HG02840 (cell line): ENCODE results near the gene RXRG.

Experiments
- ATAC-seq: cut with Tn5 transposase; IDR thresholded peaks from one replicate; pipeline ENCODE4 v1.9.1; 2021; ENCODE audit warnings: mild to moderate bottlenecking, moderate library complexity, moderate number of reproducible peaks; ENCODE audit not compliant: unreplicated experiment, low FRiP score

RXRG gene

DNA sequence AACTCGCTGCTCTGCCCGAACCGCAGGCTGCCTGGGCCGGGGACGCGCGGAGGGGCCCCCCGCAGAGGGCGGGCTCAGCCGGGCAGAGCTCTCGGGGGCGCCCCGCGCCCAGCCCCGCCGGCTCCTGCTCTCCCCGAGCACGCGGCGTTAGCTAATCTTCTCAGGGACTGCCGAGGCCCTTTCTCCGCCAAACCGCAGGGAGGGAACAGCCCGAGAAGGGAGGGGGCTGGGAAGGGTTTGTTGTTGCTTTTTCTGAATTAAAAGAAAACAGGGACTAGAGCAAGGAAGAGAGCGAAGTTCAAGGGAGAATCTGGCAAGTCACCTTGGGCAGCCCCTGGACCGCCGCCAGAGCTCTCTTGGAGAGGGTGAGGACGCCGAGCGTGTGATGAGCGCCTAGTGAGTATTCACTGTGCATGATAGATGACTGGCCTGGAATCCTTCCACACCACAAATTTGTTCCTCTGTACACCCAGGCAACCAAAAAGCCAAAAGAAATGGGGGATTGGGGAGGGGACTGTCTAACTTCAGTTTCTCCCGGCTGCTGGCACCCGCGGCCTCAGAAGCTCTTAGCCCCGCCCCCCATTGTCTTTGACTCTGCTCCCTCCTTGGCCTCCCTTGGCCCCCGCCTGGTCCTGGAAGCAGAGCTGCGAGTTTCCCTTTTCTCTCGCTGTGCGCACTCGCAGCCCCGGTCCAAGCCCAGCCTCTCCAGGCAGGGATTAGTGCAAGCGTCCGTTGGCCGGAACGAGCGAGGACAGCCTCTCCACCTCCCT lies 68.7 kb downstream of the RXRG start:
- ATAC-seq, result no peak

DNA sequence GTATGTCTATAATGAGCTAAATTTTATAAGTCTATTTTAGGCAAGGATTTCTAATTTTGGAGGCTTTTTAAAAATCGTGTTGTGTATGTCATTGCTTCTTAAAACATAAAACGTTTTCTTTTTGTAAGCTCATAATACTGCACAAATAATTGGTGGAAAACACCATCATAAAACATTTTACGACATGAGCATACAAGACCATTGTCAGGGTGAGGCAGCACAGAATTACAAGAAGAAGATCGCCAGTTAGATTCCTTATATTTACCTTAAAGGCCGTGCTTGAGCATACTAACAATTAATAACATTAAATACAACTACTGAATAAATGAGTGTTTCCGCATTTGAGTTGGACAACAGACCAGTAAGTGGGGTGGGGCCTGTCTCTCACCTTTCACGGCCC lies 69.3 kb downstream of the RXRG start:
- no peak for ATAC-seq

DNA sequence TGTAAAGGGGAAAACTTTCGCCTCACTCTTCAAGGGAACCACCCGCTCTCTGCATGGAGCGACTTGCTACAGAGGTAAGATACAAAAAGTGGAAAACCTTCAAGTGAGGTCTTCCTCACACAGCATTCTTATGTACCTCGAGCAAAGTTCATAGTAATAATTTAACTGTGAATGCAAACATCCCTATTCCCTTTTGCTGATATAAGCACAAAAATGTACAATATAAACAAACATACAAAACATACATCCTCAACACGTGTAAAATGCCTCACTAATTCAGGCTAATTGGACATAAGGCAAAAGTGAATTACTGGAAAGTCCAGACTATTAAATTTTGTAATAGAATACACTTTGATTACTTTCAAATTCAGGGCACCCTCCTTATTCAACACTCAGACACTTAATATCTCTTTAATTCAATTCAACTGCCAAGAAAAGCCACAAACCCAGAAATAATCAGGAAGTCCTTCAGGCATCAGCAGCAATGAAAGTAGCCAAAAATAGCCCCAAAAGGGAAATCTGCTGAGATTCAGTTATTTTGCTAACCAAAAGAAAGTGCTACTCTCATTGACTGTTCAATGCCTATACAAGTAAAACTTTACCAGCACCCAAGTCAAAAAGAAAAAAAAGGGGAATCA lies 73.2 kb downstream of the RXRG start:
- no peak for ATAC-seq

DNA sequence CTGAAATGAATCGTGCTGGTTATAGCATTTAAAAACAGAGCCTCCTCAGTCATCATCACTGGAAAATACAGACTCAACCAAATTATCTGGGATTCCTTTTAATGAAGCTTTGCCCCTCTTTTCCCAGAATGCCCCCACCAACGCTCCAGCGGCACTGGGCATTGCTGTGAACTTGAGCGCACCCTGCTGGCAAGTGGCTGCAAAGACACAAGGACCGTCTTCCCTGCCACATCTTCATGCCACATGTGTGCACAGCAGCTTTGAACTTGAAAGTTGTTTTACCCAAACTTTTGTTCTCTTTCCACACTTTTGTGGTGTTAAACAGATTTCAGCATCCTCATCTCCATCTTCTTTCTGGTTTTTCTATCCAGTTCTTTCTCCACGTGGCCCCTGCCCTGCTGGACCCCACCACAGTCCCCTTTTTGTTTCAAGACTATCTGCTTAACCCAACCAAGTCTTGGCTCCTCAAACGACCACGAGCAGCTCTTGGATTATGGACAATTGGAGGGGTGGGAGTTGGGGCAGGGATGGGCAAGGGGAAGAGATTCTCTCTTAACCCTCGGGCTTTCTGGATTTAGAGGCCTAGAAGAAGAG lies 75.6 kb downstream of the RXRG start:
- ATAC-seq, result no peak

DNA sequence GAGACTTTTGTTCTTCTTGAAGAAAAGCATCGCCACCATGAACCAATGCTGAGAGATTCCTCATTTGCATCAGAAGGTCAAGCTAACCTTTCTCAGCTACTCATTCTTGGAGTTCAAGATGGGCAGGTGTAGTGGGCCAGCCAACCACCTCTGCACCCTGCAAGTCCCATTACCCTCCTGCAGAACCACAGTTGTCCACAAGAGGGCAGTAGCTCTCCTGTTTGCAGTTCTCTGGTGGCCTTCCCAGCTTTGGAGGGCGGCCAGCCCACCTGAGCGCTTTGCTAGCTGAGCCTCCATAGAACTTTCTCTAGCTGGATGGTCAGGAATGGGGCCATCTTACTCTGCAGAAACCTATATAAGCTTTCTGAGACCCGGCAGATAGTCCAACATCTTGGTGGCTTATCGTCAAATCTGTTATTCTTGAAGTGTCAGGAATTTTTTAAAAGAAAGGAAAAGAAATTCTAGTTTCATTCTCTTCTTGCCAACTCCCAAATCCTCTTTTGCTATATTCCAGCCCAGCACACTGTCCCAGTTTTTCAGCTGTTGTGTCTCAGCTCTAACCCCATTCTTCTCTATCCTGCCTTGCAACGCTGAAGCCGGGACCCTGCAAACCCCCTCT lies 77.4 kb downstream of the RXRG start:
- ATAC-seq, result no peak

DNA sequence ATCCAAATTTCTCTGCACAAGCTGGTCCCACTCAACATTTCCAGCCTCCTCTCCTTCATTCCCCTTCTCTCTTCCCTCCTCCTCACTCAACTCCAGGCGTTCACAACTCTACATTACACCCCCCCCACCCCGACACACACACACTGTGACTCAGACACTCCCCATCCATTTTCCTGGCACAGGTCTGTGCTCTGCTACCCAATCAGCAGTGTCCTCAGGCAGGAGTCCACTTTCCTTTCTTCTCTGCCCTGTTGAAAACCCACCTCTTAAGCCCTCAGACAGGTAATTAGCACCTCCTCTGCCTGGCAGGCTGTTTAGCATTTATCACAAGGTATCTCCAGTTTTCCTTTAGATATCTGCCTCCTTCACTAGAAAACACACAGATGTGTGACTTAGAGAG lies 79.6 kb downstream of the RXRG start:
- no peak for ATAC-seq

DNA sequence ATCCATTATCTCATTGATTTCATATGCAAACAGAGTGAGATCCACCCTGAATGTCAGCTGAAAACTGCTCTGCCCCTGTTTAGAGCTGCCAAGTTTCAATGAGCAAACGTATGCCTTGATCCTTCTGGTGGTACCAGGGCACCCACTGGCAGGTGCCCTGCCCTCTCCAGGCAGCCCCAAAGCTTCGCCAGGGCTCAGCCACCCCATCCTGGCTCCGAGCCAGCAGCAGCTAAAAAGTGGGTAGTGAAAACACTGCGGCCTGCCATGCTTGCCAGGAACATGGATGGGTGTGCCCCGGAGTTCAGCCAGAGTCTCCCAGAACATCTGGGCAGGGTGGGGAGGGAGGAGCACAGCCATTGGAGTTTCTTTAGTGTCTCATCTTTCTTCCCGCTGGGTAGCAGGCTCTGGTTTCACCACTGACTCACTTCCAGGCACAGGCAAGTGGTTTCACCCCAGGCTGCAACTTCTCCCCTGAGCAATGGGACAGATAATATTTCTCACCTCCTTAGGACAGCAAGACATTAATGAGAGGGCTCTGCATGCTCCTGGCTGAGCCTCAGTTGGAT lies 80.3 kb downstream of the RXRG start:
- ATAC-seq, result no peak

DNA sequence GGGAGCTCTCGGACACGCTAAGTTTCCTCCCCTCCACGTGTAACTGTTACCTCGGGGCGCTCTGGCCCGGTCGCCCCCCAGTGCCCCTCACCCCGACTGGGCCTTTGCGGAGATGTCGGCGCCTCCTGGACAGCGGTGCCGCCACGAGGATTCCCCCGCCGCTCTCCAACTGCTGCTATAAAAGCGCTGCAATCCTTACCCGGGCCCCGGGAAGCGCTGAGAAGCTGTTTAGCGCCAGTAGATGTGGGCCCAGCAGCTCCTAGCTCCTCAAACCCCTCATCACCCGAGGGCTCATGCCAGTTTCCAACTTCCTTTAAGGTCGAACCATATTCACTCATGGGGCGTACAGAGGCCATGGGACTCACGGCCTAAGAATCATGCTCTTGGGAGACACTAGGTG lies 88.0 kb downstream of the RXRG start:
- ATAC-seq, result no peak

DNA sequence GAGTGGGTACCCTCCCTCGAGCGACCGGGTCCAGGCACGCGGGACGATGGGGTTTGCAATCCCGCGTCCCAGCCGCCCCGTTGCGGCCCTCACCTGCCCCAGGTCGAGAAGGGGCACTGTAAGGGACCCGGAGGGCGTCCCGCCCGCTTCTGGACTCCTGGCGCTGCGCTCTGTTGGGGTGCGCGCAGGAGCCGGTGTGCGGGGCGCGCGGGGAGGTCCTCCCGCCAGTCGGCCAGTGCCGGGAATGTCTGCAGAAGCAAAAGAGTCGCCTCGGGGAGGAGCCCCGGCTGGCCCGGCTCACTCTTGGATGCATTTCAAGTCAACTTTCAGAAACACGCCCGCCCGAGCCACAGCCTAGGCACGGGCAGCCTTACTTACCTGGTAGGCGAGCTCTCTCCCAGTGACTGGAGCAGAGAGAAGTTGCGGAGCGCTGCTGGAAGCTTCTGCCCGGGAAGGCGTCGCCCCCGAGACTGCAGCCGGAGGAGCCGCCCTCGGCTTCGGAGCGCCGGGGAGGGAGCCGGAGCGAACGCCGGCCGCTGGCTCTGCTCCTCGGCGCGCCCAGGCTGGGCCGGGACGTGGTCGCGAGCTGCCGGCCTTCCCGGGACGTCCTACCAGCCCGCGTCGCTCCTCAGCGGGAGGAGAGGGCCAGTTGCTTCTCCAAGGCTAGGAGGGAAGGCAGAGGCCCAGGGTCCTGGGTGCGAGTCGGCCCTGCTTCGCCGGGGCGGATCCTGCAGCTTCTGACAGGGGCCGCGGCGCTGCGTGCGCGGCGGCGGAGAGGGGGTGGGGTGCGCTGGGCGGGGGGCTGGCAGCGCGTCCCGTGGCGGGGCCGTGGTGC lies 88.7 kb downstream of the RXRG start, which contains the start of gene LMX1A:
Gene LMX1A, minus strand, starts transcription at position 739 of the 835 bp plus-strand sequence. CDS start 1,156 bp downstream, outside the sequence.
- ATAC-seq, result no peak

DNA sequence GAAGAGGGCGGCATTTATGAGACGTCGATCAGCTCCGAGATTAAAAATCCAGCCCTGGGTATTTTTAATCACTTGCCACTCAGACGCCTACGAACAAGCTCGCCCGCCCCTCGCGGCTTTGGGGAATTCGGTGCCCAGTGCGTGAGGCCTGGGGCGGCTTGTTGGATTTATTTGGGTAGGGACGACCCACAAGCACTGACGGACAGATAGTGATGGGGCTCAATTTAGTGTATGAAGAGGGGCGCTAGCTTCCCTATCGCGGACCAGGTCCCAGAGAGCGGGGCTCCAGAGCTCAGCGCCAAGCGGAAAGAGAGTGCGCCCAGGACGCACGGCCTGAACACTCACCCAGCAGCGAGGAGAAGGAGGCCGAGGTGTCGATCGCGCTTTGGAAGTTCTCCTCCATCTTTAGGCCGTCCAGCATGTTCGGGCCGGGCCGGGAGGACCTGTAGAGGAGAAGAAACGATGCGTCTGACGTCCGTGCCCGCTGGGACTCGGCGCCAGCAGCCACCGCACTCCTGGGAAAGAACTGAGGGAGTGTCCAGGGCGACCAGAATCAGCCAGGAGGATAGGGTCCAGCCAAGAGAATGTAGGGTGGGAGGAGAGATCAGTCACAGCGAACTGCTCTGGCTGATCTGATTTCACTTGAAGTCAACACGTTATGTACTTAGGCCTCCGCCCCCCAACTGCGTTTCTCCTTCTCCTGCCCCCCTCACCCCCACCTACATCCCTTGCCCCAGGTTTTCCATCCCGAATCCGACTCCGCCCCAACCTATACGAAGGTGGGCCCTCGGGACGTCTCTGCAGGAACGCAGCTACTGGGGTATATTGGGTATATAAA lies 89.6 kb downstream of the RXRG start:
- ATAC-seq, result no peak

DNA sequence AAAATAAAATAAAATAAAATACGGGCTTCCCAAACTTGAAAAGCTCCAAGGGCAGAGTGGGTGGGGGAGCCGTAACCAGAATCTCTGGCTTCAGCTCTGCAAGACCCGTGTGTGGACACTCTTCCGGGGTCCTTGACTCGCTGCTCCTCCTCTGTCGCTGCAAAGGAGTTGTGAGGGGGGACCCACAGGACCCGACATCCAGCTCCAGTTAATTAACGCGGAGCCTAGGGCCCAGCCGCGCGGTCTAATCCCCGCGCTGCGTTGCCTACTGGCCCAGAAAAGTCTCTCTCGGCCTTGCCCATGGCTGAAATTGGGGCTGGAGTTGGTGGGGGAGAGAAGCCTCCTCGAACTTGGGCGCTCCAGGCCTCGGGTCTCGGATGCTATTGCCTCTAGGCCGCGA lies 90.2 kb downstream of the RXRG start:
- no peak for ATAC-seq

DNA sequence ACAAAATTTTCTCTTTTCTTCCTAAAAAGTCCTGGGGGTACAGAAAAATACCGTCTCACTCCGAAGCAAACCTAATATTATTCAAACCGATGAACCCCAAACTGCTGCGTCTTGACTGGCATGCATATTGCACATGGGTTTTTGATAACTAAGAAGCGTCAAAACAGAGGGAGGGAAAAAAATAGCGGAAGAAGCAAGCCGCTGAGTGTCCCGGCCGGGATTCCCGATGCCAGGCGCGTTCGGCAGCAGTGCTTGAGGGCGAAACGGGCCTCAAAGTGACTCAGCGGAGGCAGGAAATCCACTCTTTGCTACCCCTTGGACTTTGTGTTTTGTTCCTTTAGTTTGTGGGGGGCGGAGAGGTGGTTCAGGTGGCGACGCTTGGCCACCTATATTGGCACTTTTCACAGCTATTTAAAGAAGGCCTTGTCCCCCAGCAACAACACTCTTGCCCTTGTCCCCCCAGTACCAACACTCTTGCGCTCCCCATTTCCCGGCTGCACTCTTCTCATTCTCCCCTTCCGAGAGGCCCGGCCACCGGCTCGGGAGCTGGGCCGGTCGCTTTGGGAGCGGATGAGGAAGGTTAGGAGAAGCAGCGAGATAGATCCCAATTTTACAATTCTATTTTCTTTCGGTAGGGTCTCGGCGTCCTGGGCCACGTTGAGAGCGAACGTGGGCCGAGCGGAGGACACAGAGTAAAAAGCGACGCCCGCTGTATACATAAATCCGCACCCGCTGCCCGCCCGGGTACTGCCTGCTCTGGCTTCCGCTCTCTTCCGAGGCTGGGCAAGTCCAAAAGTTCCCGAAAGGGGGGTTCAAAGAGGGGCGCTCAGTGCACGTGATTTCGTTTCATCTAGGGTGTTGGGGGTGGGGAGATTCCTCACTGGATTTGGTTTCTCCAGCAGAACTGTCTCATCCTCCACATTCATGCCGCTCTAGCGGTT lies 90.9 kb downstream of the RXRG start:
- no peak for ATAC-seq

DNA sequence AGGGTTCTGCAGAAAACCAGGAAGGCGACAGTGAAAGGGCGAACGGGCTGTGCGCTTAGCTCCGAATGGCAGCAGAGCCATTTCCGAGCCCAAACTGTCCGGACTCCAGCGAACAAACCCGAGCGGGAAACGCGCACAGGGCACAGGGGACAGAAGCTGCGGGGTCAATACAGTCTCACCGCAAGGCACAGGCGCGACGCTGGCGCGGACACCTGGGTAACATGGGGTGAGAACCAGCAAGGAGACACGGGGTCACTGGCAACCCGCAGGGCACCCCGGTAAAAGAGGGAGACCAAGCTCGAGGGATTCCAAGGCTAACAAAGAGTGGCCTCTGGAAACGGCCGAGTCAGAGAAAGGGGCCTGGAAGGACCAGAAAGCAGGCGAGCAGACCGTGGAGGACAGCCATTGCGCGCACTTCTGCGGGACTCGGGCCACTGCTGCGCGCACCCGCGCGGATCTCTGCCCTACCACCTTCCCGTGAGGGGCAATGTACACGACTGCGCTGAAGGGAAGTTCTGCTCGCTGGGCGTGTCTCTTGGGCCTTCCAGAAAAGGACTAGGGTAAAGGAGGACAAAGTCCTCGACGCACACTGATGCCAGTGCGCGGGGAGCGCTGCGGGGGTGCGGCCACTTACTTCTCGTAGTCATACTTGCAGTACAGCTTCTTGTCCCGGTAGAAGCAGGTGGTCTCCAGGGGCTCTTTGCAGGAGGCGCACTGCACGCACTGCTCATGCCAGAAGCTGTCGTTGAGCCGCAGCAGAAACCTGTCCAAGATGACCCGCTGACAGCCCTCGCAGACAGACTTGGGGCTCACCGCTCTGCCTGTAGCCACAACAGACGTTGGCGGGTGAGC lies 92.3 kb downstream of the RXRG start:
- ATAC-seq, result no peak

DNA sequence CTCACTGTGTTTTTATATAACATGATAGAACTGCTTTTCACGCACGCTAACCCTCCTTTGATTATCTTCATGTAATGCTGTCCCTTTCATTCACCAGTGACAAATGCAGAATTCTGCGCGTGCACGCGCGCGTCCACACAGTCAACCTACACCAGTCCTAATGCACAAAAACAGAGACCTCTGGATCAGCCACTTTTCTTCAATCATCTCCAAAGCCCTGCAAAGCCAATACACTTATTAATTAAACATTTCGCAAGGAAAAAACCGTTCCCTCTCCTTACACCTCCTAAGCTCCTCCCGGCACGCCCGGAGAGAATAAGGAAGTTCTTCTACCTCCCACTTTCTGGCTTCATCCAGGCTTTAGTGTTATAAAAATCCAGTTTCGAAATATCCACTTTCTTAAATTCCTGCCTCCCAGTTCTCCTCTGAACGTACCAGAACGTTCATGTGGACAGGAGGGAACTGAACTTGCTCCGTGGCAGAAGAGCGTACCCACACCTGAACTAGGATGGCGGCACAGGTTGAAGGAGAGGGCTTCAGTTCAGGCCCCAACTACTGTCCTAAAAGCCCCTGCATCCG lies 93.0 kb downstream of the RXRG start:
- no peak for ATAC-seq
